ENCODE data around the gene RBMS3.

RBMS3 gene

GRCh38 chr3:29331456-29332194 is 50.8 kb downstream of the RBMS3 start:
- Mint-ChIP-seq H3K27ac (peak overlapping the region; percentile 0 to 51 (median 50)), H3K9me3 (no peaks in the 10 kb centered on the region), H3K4me3 (no peak overlapping the region), H3K36me3 (ENCODE audit: low read depth) (no peaks in the 10 kb centered on the region), H3K27me3 (ENCODE audit: low read depth) (no peaks in the 10 kb centered on the region), H3K4me1 (peaks cover 59% of the 10 kb centered on the region)
- no peak for TF ChIP-seq CTCF (IDR thresholded peaks at IDR 0.05; ENCODE audit: unreplicated experiment in 3 of 3)

- H3K27me3 Mint-ChIP-seq (ENCODE audit: low read depth) = no peaks in the 10 kb centered on the region
- no peak overlapping the region for H3K4me3 Mint-ChIP-seq
- no peaks in the 10 kb centered on the region for H3K9me3 Mint-ChIP-seq
- no peaks in the 10 kb centered on the region for H3K36me3 Mint-ChIP-seq (ENCODE audit: low read depth)
- TF ChIP-seq CTCF (IDR thresholded peaks at IDR 0.05; ENCODE audit: unreplicated experiment in 3 of 3) = no peak
- H3K27ac Mint-ChIP-seq = peak overlapping the region in 2 of 3 experiments; percentile 50 to 51
- H3K4me1 Mint-ChIP-seq = peaks cover 59% of the 10 kb centered on the region
These were observed 51.3 kb downstream of the RBMS3 start for GRCh38 chr3:29332195-29332637.

GRCh38 chr3:29333576-29333975 is 52.7 kb downstream of the RBMS3 start:
- peak overlapping the region in 2 of 3 experiments; percentile 19 to 31 for H3K4me3 Mint-ChIP-seq

GRCh38 chr3:29334706-29335105 is 53.8 kb downstream of the RBMS3 start:
- no peaks in the 10 kb centered on the region for H3K27me3 Mint-ChIP-seq (ENCODE audit: low read depth)
- no peak for TF ChIP-seq CTCF (IDR thresholded peaks at IDR 0.05; ENCODE audit: unreplicated experiment in 3 of 3)
- no peaks in the 10 kb centered on the region for H3K36me3 Mint-ChIP-seq (ENCODE audit: low read depth)
- H3K4me3 Mint-ChIP-seq = no peak overlapping the region
- H3K27ac Mint-ChIP-seq = peak overlapping the region; percentile 90 to 96 (median 96)
- peaks cover 77% of the 10 kb centered on the region for H3K4me1 Mint-ChIP-seq
- no peaks in the 10 kb centered on the region for H3K9me3 Mint-ChIP-seq

More at GRCh38 chr3:29333576-29333975, 52.7 kb downstream of the RBMS3 start:
- H3K27ac Mint-ChIP-seq = peak overlapping the region; percentile 60 to 96 (median 92)
- H3K27me3 Mint-ChIP-seq (ENCODE audit: low read depth) = no peaks in the 10 kb centered on the region
- peaks cover 67% of the 10 kb centered on the region for H3K4me1 Mint-ChIP-seq
- H3K9me3 Mint-ChIP-seq = no peaks in the 10 kb centered on the region
- no peak for TF ChIP-seq CTCF (IDR thresholded peaks at IDR 0.05; ENCODE audit: unreplicated experiment in 3 of 3)
- no peaks in the 10 kb centered on the region for H3K36me3 Mint-ChIP-seq (ENCODE audit: low read depth)

GRCh38 chr3:29335438-29335837 is 54.6 kb downstream of the RBMS3 start:
- peaks cover 75% of the 10 kb centered on the region for H3K4me1 Mint-ChIP-seq
- no peaks in the 10 kb centered on the region for H3K36me3 Mint-ChIP-seq (ENCODE audit: low read depth)
- H3K27me3 Mint-ChIP-seq (ENCODE audit: low read depth) = no peaks in the 10 kb centered on the region
- H3K9me3 Mint-ChIP-seq = no peaks in the 10 kb centered on the region
- H3K27ac Mint-ChIP-seq = peak overlapping the region; percentile 90 to 96 (median 96)
- no peak for TF ChIP-seq CTCF (IDR thresholded peaks at IDR 0.05; ENCODE audit: unreplicated experiment in 3 of 3)
- H3K4me3 Mint-ChIP-seq = peak overlapping the region; percentile 65 to 71 (median 66)

- peaks cover 70% of the 10 kb centered on the region for H3K4me1 Mint-ChIP-seq
- H3K36me3 Mint-ChIP-seq (ENCODE audit: low read depth) = no peaks in the 10 kb centered on the region
- no peaks in the 10 kb centered on the region for H3K27me3 Mint-ChIP-seq (ENCODE audit: low read depth)
- H3K27ac Mint-ChIP-seq = peak overlapping the region; percentile 90 to 96 (median 96)
- no peaks in the 10 kb centered on the region for H3K9me3 Mint-ChIP-seq
- peak overlapping the region; percentile 65 to 71 (median 66) for H3K4me3 Mint-ChIP-seq
- no peak for TF ChIP-seq CTCF (IDR thresholded peaks at IDR 0.05; ENCODE audit: unreplicated experiment in 3 of 3)
These were observed 55.1 kb downstream of the RBMS3 start for GRCh38 chr3:29335943-29336342.
